B cell (primary cell): Measurements from ENCODE around the gene DCTN3. TPM values are rescaled to one million over a fixed set of nuclear protein-coding genes. Genes with fewer than 3 reads are reported as not detected.

Experiments used
- ATAC-seq: fragments of 200-7000 bp; cut with Tn5 transposase; one replicate; pipeline ENCODE4 v1.10.0; 2021; ENCODE audit warnings: low read depth, mild to moderate bottlenecking, moderate number of reproducible peaks, moderate library complexity
- CTCF ChIA-PET: fragments of 350-600 bp; sonication (Branson Sonifier 250); formaldehyde crosslinking; loops from one replicate; lab custom pipeline; 2021; ENCODE audit warnings: antibody characterized with exemption, inconsistent platforms; lab: Charles Lee
- POLR2A ChIA-PET: fragments of 350-600 bp; sonication (Branson Sonifier 250); formaldehyde crosslinking; loops from one replicate; lab custom pipeline; 2021; ENCODE audit warnings: antibody characterized with exemption; lab: Charles Lee
- DNase-seq: peaks from one replicate; pipeline ENCODE4 v3.0.0; 2013
- H2AFZ ChIP-seq: 2 replicates; pipeline ENCODE4 v1.6.1; 2012; ENCODE audit warnings: mild to moderate bottlenecking, low read depth, low read length; ENCODE audit not compliant: insufficient read depth, poor library complexity, severe bottlenecking
- H3K27ac ChIP-seq, 2 donors: 1 replicate in 1 of 2; 2 replicates in 1 of 2; pipeline ENCODE4 v1.5.1; 2012 to 2013; ENCODE audit warnings: low read length in 2 of 2, mild to moderate bottlenecking in 2 of 2, moderate library complexity in 1 of 2
- H3K27me3 ChIP-seq, 4 experiments: fragments of 200-600 bp in 1 of 4; sonication (generic) in 1 of 4; replicated peaks in 1 of 4; 1 replicate in 2 of 4; 2 replicates in 2 of 4; pipeline versions ENCODE4 v1.6.1 to v1.7.0; 2013 to 2016; ENCODE audit warnings: low read length in 3 of 4, mild to moderate bottlenecking in 2 of 4, mixed read lengths in 1 of 4, moderate library complexity in 1 of 4; ENCODE audit not compliant: insufficient read depth in 4 of 4, control insufficient read depth in 3 of 4; ENCODE audit errors: control extremely low read depth in 1 of 4
- H3K36me3 ChIP-seq, 2 experiments: replicated peaks in 1 of 2; 1 replicate in 1 of 2; 2 replicates in 1 of 2; pipeline versions ENCODE4 v1.6.1 to v1.7.1; 2013; ENCODE audit warnings: low read length in 1 of 2; ENCODE audit not compliant: insufficient read depth in 2 of 2, control insufficient read depth in 1 of 2; ENCODE audit errors: control extremely low read depth in 1 of 2, extremely low read depth in 1 of 2
- H3K4me1 ChIP-seq, 2 donors: fragments of 200-600 bp in 1 of 2; sonication (generic) in 1 of 2; 1 replicate in 1 of 2; 2 replicates in 1 of 2; pipeline versions ENCODE4 v1.5.1 to v1.6.1; 2013 to 2017; ENCODE audit warnings: low read length in 2 of 2; ENCODE audit not compliant: control insufficient read depth in 2 of 2, insufficient read depth in 2 of 2
- H3K4me2 ChIP-seq: replicated peaks from 2 replicates; pipeline ENCODE3; 2012; ENCODE audit warnings: mild to moderate bottlenecking, low read depth, low read length; ENCODE audit not compliant: poor library complexity, severe bottlenecking
- H3K4me3 ChIP-seq, 5 experiments: fragments of 200-600 bp in 1 of 5; sonication (generic) in 1 of 5; 1 replicate in 3 of 5; 2 replicates in 2 of 5; pipeline versions ENCODE4 v1.5.1 to v1.7.0; 2011 to 2016; ENCODE audit warnings: low read length in 4 of 5, mild to moderate bottlenecking in 4 of 5, low read depth in 2 of 5, control low read depth in 1 of 5, moderate library complexity in 1 of 5; ENCODE audit not compliant: insufficient read depth in 1 of 5; ENCODE audit errors: control extremely low read depth in 1 of 5, extremely low read depth in 1 of 5
- H3K79me2 ChIP-seq: fragments of 200-600 bp; sonication (generic); one replicate; pipeline ENCODE4 v1.6.0; 2016; ENCODE audit warnings: low read length; ENCODE audit not compliant: control insufficient read depth, insufficient read depth
- H3K9ac ChIP-seq: fragments of 200-600 bp; sonication (generic); 2 replicates; pipeline ENCODE4 v1.6.1; 2017; ENCODE audit warnings: mild to moderate bottlenecking, low read length, moderate library complexity
- H3K9me3 ChIP-seq, 3 donors: one replicate each; pipeline versions ENCODE4 v1.6.1 to v1.7.1; 2013; ENCODE audit warnings: low read length in 2 of 3; ENCODE audit not compliant: control insufficient read depth in 2 of 3, insufficient read depth in 1 of 3; ENCODE audit errors: control extremely low read depth in 1 of 3
- H4K20me1 ChIP-seq: 2 replicates; pipeline ENCODE4 v1.6.0; 2012; ENCODE audit warnings: mild to moderate bottlenecking, low read length; ENCODE audit not compliant: insufficient read depth, control insufficient read depth, poor library complexity, severe bottlenecking
- H3K27ac Mint-ChIP-seq: one replicate; pipeline ENCODE4 v1.8.0; 2021; ENCODE audit warnings: mixed read lengths
- H3K27me3 Mint-ChIP-seq: one replicate; pipeline ENCODE4 v1.8.0; 2021; ENCODE audit warnings: mixed read lengths
- H3K4me1 Mint-ChIP-seq: one replicate; pipeline ENCODE4 v1.8.0; 2021; ENCODE audit warnings: mixed read lengths
- H3K4me3 Mint-ChIP-seq: one replicate; pipeline ENCODE4 v1.8.0; 2021; ENCODE audit warnings: mixed read lengths
- H3K9me3 Mint-ChIP-seq: one replicate; pipeline ENCODE4 v1.8.0; 2022; ENCODE audit warnings: mixed read lengths; ENCODE audit not compliant: insufficient read depth
- CTCF ChIP-seq: fragments of 200-600 bp; IDR thresholded peaks from one replicate; pipeline ENCODE4 v1.8.0; 2022; ENCODE audit warnings: antibody characterized with exemption, mild to moderate bottlenecking
- EZH2 ChIP-seq: IDR thresholded peaks from 2 replicates; pipeline ENCODE4 v1.6.1; 2012; ENCODE audit warnings: borderline replicate concordance, low read depth, mild to moderate bottlenecking, moderate library complexity, low read length; ENCODE audit not compliant: insufficient read depth, poor library complexity, severe bottlenecking
- WGBS: methylation state at CpG from one replicate; pipeline ENCODE4 v1.1.5; 2013; ENCODE audit warnings: missing lambda C conversion rate; ENCODE audit not compliant: insufficient coverage; 5-methylcytosine and 5-hydroxymethylcytosine counted together
- intact Hi-C: fragments of 100-400 bp; cut with micrococcal nuclease; formaldehyde crosslinking; loops from one replicate; pipeline ENCODE4 v1.10.0; 2022
- polyA plus RNA-seq: library from polyadenylated mRNA; depleted of rRNA; stranded (reverse); fragments of >200 nt; gene quantifications from 2 replicates; pipeline ENCODE4 v1.2.3, GENCODE V29; 2012
- total RNA-seq, 2 donors: library from RNA; stranded (reverse); fragments of 120-200 nt in 1 of 2; gene quantifications; 1 replicate in 1 of 2; 2 replicates in 1 of 2; pipeline versions ENCODE4 v1.2.3 to v1.2.4, GENCODE V29; 2013 to 2022

The DCTN3 gene
- total and polyA plus RNA-seq, 2 donors (not counting 1 experiment from before 2014, with no cell fraction given), result 48.2 to 75.0 TPM

GRCh38 chr9:34656992-34657391, 36.7 kb upstream of the DCTN3 start:
- Histone ChIP-seq H3K79me2 (no peaks in the 10 kb centered on the region), H3K4me3 (no peak overlapping the region), H2AFZ (no peak overlapping the region), H3K9me3 (no peaks in the 10 kb centered on the region), H3K27ac (no peak overlapping the region), H3K4me2 (no peak overlapping the region), H3K4me1 (no peaks in the 10 kb centered on the region), H3K27me3 (no peaks in the 10 kb centered on the region), H3K36me3 (no peaks in the 10 kb centered on the region), H3K9ac (no peak overlapping the region), H4K20me1 (no peaks in the 10 kb centered on the region)
- DNase-seq (no peak), ATAC-seq (no peak)
- H3K27ac Mint-ChIP-seq, result no peak overlapping the region
- H3K4me3 Mint-ChIP-seq, result no peak overlapping the region
- intact Hi-C loops, result no loop called here
- no peaks in the 10 kb centered on the region for H3K9me3 Mint-ChIP-seq
- H3K4me1 Mint-ChIP-seq, result peaks cover 9% of the 10 kb centered on the region
- H3K27me3 Mint-ChIP-seq, result peaks cover 3% of the 10 kb centered on the region
- ChIA-PET CTCF (interaction anchor here (1.8 kb wide), 1 partner anchor 23 kb away, joined by 6 read pairs; no protein-coding TSS in a partner anchor), POLR2A (no interaction called here)
- TF ChIP-seq CTCF (no peak), EZH2 (no peak)
- 63% methylated on average over 2 of the region's 5 CpGs for WGBS

GRCh38 chr9:34655394-34655793, 35.1 kb upstream of the DCTN3 start:
- no peak overlapping the region for H3K4me3 ChIP-seq
- no peak overlapping the region for H2AFZ ChIP-seq
- intact Hi-C loops, result no loop called here
- H3K79me2 ChIP-seq, result no peaks in the 10 kb centered on the region
- H3K9me3 ChIP-seq, result no peaks in the 10 kb centered on the region
- no peaks in the 10 kb centered on the region for H3K27me3 ChIP-seq
- ChIA-PET POLR2A (interaction anchor here (0.7 kb wide), 2 partner anchors 8 to 45 kb away, joined by 4 to 9 read pairs; no protein-coding TSS in a partner anchor), CTCF (interaction anchor here (0.6 to 0.7 kb wide), 2 partner anchors 49 to 60 kb away, joined by 3 read pairs; no protein-coding TSS in a partner anchor)
- H3K4me1 Mint-ChIP-seq, result peaks cover 11% of the 10 kb centered on the region
- DNase-seq (no peak), ATAC-seq (no peak)
- H3K4me2 ChIP-seq, result no peak overlapping the region
- peaks cover 3% of the 10 kb centered on the region for H3K27me3 Mint-ChIP-seq
- no peak overlapping the region for H3K27ac Mint-ChIP-seq
- WGBS, result 93% methylated on average over 5 of the region's 5 CpGs
- no peak overlapping the region for H3K4me3 Mint-ChIP-seq
- H3K36me3 ChIP-seq, result no peaks in the 10 kb centered on the region
- H3K9me3 Mint-ChIP-seq, result no peaks in the 10 kb centered on the region
- TF ChIP-seq CTCF (no peak), EZH2 (no peak)
- no peak overlapping the region for H3K9ac ChIP-seq
- H3K27ac ChIP-seq, result no peak overlapping the region
- H3K4me1 ChIP-seq, result no peaks in the 10 kb centered on the region
- H4K20me1 ChIP-seq, result no peaks in the 10 kb centered on the region
